H1 (cell line): ENCODE data around the gene TBC1D28.
"Not testable (repeated sequence)": the region's sequence is repeated elsewhere in the genome, so short reads cannot be mapped to it uniquely, and the experiment has no call there.

Experiments used
- CTCF ChIP-seq, 3 experiments: IDR thresholded peaks; 1 replicate in 2 of 3; 2 replicates in 1 of 3; pipeline versions ENCODE4 v1.5.1 to v1.6.1; 2011; ENCODE audit warnings: low read length in 3 of 3, mild to moderate bottlenecking in 3 of 3, inconsistent platforms in 2 of 3, low read depth in 1 of 3, moderate library complexity in 1 of 3; ENCODE audit not compliant: insufficient read depth in 1 of 3; ENCODE audit errors: control extremely low read depth in 1 of 3
- EP300 ChIP-seq, 2 experiments: IDR thresholded peaks; 1 replicate in 1 of 2; 2 replicates in 1 of 2; pipeline ENCODE4 v1.6.1; 2011 to 2012; ENCODE audit warnings: low read depth in 2 of 2, low read length in 2 of 2, mild to moderate bottlenecking in 2 of 2, borderline replicate concordance in 1 of 2, inconsistent platforms in 1 of 2, moderate library complexity in 1 of 2
- MAX ChIP-seq: IDR thresholded peaks from 2 replicates; pipeline ENCODE4 v1.6.1; 2012; ENCODE audit warnings: inconsistent platforms
- PHF8 ChIP-seq: fragments of 200-600 bp; sonication (generic); conservative IDR thresholded peaks from 2 replicates; pipeline ENCODE4 v1.7.1; 2012; ENCODE audit warnings: low read depth, mild to moderate bottlenecking, inconsistent platforms, low read length, moderate library complexity
- POLR2A ChIP-seq, 2 experiments: IDR thresholded peaks; 1 replicate in 1 of 2; 2 replicates in 1 of 2; pipeline ENCODE4 v1.6.1; 2011; ENCODE audit warnings: low read depth in 2 of 2, low read length in 2 of 2, mild to moderate bottlenecking in 2 of 2; ENCODE audit errors: control extremely low read depth in 1 of 2
- SIRT6 ChIP-seq: IDR thresholded peaks from one replicate; pipeline ENCODE4 v1.7.1; 2012; ENCODE audit warnings: low read length, inconsistent platforms

- TF ChIP-seq EP300 (IDR thresholded peaks at IDR 0.05; ENCODE audit: borderline replicate concordance in 1 of 2, low read depth in 2 of 2, low read length in 2 of 2); SIRT6; MAX; PHF8; POLR2A (IDR thresholded peaks at IDR 0.05; ENCODE audit: control extremely low read depth in 1 of 2, low read depth in 2 of 2, low read length in 2 of 2); CTCF (IDR thresholded peaks at IDR 0.05; ENCODE audit: control extremely low read depth in 1 of 3, insufficient read depth in 1 of 3, low read depth in 1 of 3, low read length in 3 of 3): not testable (repeated sequence)
These were observed 26.6 kb downstream of the TBC1D28 start for GRCh38 chr17:18617613-18618012.
